Measurements from ENCODE around the gene NEK10.

The NEK10 gene

DNA sequence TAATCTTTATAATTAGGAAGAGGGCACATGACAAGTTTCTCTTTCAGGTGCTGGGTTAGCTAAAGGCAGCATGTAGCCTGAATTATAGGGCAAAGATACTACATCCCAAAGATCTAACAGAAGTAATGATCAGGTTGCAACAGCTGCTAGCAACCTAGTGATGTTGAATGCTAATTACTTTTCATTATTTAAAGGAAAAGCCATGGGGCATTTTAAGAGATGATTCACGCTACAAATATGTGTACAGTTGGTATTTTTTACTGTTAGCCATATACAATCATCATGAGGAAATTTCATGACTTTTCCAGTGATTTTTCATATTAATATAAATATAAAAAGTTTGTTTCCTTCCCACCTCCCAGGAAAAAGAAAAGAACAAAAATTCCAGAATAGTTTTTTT, 43.0 kb downstream of the NEK10 start:
- no peaks in the 10 kb centered on the region for H3K4me1 ChIP-seq (ENCODE audit: insufficient read depth, low read length)
- peaks cover 6% of the 10 kb centered on the region; the same call in 1 of the 2 replicates for H3K9me3 ChIP-seq (ENCODE audit: insufficient read depth, low read depth, low read length)
- H3K27ac ChIP-seq (ENCODE audit: low read depth, low read length): no peak overlapping the region
- no peak overlapping the region for H3K4me3 ChIP-seq (ENCODE audit: low read length)
- no peaks in the 10 kb centered on the region for H3K27me3 ChIP-seq (ENCODE audit: insufficient read depth, low read length)
- 100% methylated on average over 1 of the region's 1 CpG for WGBS
- no peaks in the 10 kb centered on the region for H3K36me3 ChIP-seq (ENCODE audit: insufficient read depth, low read length)
- no peak overlapping the region for H3K9ac ChIP-seq (ENCODE audit: low read depth, low read length)

GRCh38 chr3:27325419-27325818, 43.8 kb downstream of the NEK10 start:
- H3K4me3 ChIP-seq (ENCODE audit: low read length): no peak overlapping the region
- no peaks in the 10 kb centered on the region for H3K27me3 ChIP-seq (ENCODE audit: insufficient read depth, low read length)
- H3K4me1 ChIP-seq (ENCODE audit: insufficient read depth, low read length): no peaks in the 10 kb centered on the region
- no peak overlapping the region for H3K9ac ChIP-seq (ENCODE audit: low read depth, low read length)
- H3K27ac ChIP-seq (ENCODE audit: low read depth, low read length): no peak overlapping the region
- H3K36me3 ChIP-seq (ENCODE audit: insufficient read depth, low read length): no peaks in the 10 kb centered on the region
- H3K9me3 ChIP-seq (ENCODE audit: insufficient read depth, low read depth, low read length): peaks cover 6% of the 10 kb centered on the region; the same call in 1 of the 2 replicates
- 100% methylated on average over 1 of the region's 1 CpG for WGBS

- 84% methylated on average over 2 of the region's 2 CpGs for WGBS
- no peaks in the 10 kb centered on the region for H3K36me3 ChIP-seq (ENCODE audit: insufficient read depth, low read length)
These were observed 44.5 kb downstream of the NEK10 start for GRCh38 chr3:27324686-27325085.

DNA sequence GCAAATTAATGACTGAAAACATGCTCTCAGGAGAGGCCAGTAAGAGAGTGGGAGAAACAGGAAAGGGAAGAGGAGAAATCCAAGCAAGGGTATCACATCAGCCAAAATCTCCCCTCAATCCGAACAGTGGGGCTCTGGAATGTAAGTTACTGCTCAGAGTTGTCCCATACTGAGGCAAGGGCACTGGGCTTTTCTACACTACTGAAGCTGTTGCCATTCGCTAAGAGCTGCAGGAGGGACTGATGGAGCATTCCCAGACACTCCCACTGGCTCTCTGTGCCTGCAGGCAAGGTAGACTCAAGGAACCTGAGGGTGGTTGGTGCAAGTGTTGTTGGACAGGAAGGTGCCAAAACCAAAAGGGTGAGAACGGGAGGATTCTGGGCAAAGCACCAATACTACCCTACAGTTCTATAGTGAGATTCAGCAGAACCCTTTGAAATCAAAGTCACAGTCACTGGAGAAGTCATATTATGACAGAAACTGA, 46.1 kb downstream of the NEK10 start:
- Histone ChIP-seq H3K27me3 (ENCODE audit: insufficient read depth, low read length) (no peaks in the 10 kb centered on the region), H3K36me3 (ENCODE audit: insufficient read depth, low read length) (no peaks in the 10 kb centered on the region), H3K9ac (ENCODE audit: low read depth, low read length) (no peak overlapping the region), H3K27ac (ENCODE audit: low read depth, low read length) (no peak overlapping the region), H3K4me3 (ENCODE audit: low read length) (no peak overlapping the region), H3K9me3 (ENCODE audit: insufficient read depth, low read depth, low read length) (no peaks in the 10 kb centered on the region), H3K4me1 (ENCODE audit: insufficient read depth, low read length) (no peaks in the 10 kb centered on the region)
- WGBS: 74% methylated on average over 3 of the region's 3 CpGs

More at GRCh38 chr3:27324686-27325085, 44.5 kb downstream of the NEK10 start:
- H3K27me3 ChIP-seq (ENCODE audit: insufficient read depth, low read length): no peaks in the 10 kb centered on the region
- no peak overlapping the region for H3K9ac ChIP-seq (ENCODE audit: low read depth, low read length)
- no peaks in the 10 kb centered on the region for H3K4me1 ChIP-seq (ENCODE audit: insufficient read depth, low read length)
- no peak overlapping the region for H3K27ac ChIP-seq (ENCODE audit: low read depth, low read length)
- no peak overlapping the region for H3K4me3 ChIP-seq (ENCODE audit: low read length)
- H3K9me3 ChIP-seq (ENCODE audit: insufficient read depth, low read depth, low read length): peaks cover 6% of the 10 kb centered on the region; the same call in 1 of the 2 replicates

DNA sequence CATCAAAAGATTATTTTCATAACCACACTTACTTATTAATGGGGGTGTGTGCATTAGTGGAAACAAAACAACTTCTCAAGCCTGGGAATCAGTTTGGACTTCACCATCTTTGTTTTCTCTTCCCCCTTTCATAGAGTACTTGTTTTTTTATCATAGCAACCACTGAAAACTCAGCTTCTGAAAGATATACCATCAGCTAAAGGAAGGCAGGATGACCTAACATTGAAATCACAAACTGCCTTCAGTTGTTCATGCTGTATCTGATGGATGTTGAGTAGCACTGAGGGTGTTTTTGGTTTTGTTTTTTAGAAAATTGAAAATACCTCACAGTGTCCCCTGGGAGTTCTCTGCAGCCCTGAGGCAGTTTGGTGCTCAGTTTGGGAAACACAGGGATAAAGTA, 46.5 kb downstream of the NEK10 start:
- H3K36me3 ChIP-seq (ENCODE audit: insufficient read depth, low read length): no peaks in the 10 kb centered on the region
- H3K27me3 ChIP-seq (ENCODE audit: insufficient read depth, low read length): no peaks in the 10 kb centered on the region
- H3K4me3 ChIP-seq (ENCODE audit: low read length): no peak overlapping the region
- H3K9me3 ChIP-seq (ENCODE audit: insufficient read depth, low read depth, low read length): no peaks in the 10 kb centered on the region
- H3K9ac ChIP-seq (ENCODE audit: low read depth, low read length): no peak overlapping the region
- no peak overlapping the region for H3K27ac ChIP-seq (ENCODE audit: low read depth, low read length)
- no peaks in the 10 kb centered on the region for H3K4me1 ChIP-seq (ENCODE audit: insufficient read depth, low read length)

GRCh38 chr3:27319847-27320526, 49.2 kb downstream of the NEK10 start:
- H3K9me3 ChIP-seq (ENCODE audit: insufficient read depth, low read depth, low read length): no peaks in the 10 kb centered on the region
- H3K27ac ChIP-seq (ENCODE audit: low read depth, low read length): no peak overlapping the region
- H3K36me3 ChIP-seq (ENCODE audit: insufficient read depth, low read length): no peaks in the 10 kb centered on the region
- no peaks in the 10 kb centered on the region for H3K4me1 ChIP-seq (ENCODE audit: insufficient read depth, low read length)
- H3K9ac ChIP-seq (ENCODE audit: low read depth, low read length): no peak overlapping the region
- H3K27me3 ChIP-seq (ENCODE audit: insufficient read depth, low read length): no peaks in the 10 kb centered on the region
- no peak overlapping the region for H3K4me3 ChIP-seq (ENCODE audit: low read length)
- 91% methylated on average over 8 of the region's 9 CpGs for WGBS

GRCh38 chr3:27319304-27319703, 49.9 kb downstream of the NEK10 start:
- Histone ChIP-seq H3K27me3 (ENCODE audit: insufficient read depth, low read length) (no peaks in the 10 kb centered on the region), H3K9ac (ENCODE audit: low read depth, low read length) (no peak overlapping the region), H3K4me1 (ENCODE audit: insufficient read depth, low read length) (no peaks in the 10 kb centered on the region), H3K9me3 (ENCODE audit: insufficient read depth, low read depth, low read length) (no peaks in the 10 kb centered on the region), H3K27ac (ENCODE audit: low read depth, low read length) (no peak overlapping the region), H3K4me3 (ENCODE audit: low read length) (no peak overlapping the region), H3K36me3 (ENCODE audit: insufficient read depth, low read length) (no peaks in the 10 kb centered on the region)
- WGBS: 90% methylated on average over 2 of the region's 2 CpGs

DNA sequence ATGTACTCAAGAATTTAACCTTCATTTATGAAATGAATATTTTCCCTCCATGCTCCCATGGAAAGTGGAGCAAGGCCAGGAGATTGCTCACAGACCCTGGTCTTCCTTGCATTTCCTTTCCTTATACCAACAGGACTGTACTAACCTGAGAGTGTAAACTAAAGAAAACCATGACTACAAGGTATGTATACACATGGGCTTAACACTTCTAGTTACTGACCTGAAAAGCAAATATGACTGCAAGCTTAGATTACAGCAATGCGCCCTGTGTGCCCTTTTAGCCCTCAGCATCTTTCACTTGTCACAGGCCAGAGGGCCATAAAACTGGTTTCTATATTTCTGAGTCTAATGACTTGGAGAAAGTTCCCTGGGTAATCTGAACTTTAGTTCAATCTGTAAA, 52.1 kb downstream of the NEK10 start:
- H3K36me3 ChIP-seq (ENCODE audit: insufficient read depth, low read length): no peaks in the 10 kb centered on the region
- 82% methylated on average over 1 of the region's 1 CpG for WGBS
- no peaks in the 10 kb centered on the region for H3K4me1 ChIP-seq (ENCODE audit: insufficient read depth, low read length)
- H3K27ac ChIP-seq (ENCODE audit: low read depth, low read length): no peak overlapping the region
- no peak overlapping the region for H3K9ac ChIP-seq (ENCODE audit: low read depth, low read length)
- no peaks in the 10 kb centered on the region for H3K27me3 ChIP-seq (ENCODE audit: insufficient read depth, low read length)
- H3K4me3 ChIP-seq (ENCODE audit: low read length): no peak overlapping the region
- no peaks in the 10 kb centered on the region for H3K9me3 ChIP-seq (ENCODE audit: insufficient read depth, low read depth, low read length)

GRCh38 chr3:27315003-27315402, 54.2 kb downstream of the NEK10 start:
- no peaks in the 10 kb centered on the region for H3K36me3 ChIP-seq (ENCODE audit: insufficient read depth, low read length)
- no peak overlapping the region for H3K4me3 ChIP-seq (ENCODE audit: low read length)
- H3K4me1 ChIP-seq (ENCODE audit: insufficient read depth, low read length): peaks cover 3% of the 10 kb centered on the region; the same call in 1 of the 2 replicates
- 89% methylated on average over 2 of the region's 2 CpGs for WGBS
- H3K9ac ChIP-seq (ENCODE audit: low read depth, low read length): no peak overlapping the region
- 0 out of 2 replicates have a peak, but pooled peaks cover 4% of the 10 kb centered on the region for H3K9me3 ChIP-seq (ENCODE audit: insufficient read depth, low read depth, low read length)
- no peak overlapping the region for H3K27ac ChIP-seq (ENCODE audit: low read depth, low read length)
- H3K27me3 ChIP-seq (ENCODE audit: insufficient read depth, low read length): no peaks in the 10 kb centered on the region

- peaks cover 11% of the 10 kb centered on the region; the same call in 1 of the 2 replicates for H3K9me3 ChIP-seq (ENCODE audit: insufficient read depth, low read depth, low read length)
- no peaks in the 10 kb centered on the region for H3K36me3 ChIP-seq (ENCODE audit: insufficient read depth, low read length)
- no peaks in the 10 kb centered on the region for H3K27me3 ChIP-seq (ENCODE audit: insufficient read depth, low read length)
- H3K4me3 ChIP-seq (ENCODE audit: low read length): no peak overlapping the region
- H3K4me1 ChIP-seq (ENCODE audit: insufficient read depth, low read length): peaks cover 3% of the 10 kb centered on the region; the same call in 1 of the 2 replicates
- H3K27ac ChIP-seq (ENCODE audit: low read depth, low read length): no peak overlapping the region
- H3K9ac ChIP-seq (ENCODE audit: low read depth, low read length): no peak overlapping the region
- WGBS: 83% methylated on average over 3 of the region's 5 CpGs
These were observed 57.0 kb downstream of the NEK10 start for GRCh38 chr3:27312044-27312668.

- 38% methylated on average over 4 of the region's 5 CpGs for WGBS
- H3K9ac ChIP-seq (ENCODE audit: low read depth, low read length): peak overlapping the region; percentile 47; the same call in 1 of the 2 replicates
- H3K4me3 ChIP-seq (ENCODE audit: low read length): no peak overlapping the region
- H3K27ac ChIP-seq (ENCODE audit: low read depth, low read length): peak overlapping the region; percentile 50; the same call in 1 of the 2 replicates
- peaks cover 11% of the 10 kb centered on the region; the same call in 1 of the 2 replicates for H3K9me3 ChIP-seq (ENCODE audit: insufficient read depth, low read depth, low read length)
- no peaks in the 10 kb centered on the region for H3K36me3 ChIP-seq (ENCODE audit: insufficient read depth, low read length)
- no peaks in the 10 kb centered on the region for H3K27me3 ChIP-seq (ENCODE audit: insufficient read depth, low read length)
- peaks cover 3% of the 10 kb centered on the region; the same call in 1 of the 2 replicates for H3K4me1 ChIP-seq (ENCODE audit: insufficient read depth, low read length)
These were observed 57.8 kb downstream of the NEK10 start for GRCh38 chr3:27311400-27311799.
